Adipose tissue (tissue), 3 donors: ENCODE measurements around the gene ZBTB7C. TPM values are rescaled to one million over a fixed set of nuclear protein-coding genes. Genes with fewer than 3 reads are reported as not detected.

ENCODE experiments used
- H3K27ac ChIP-seq: one replicate; pipeline ENCODE4 v1.5.1; 2013; ENCODE audit warnings: low read depth, low read length
- WGBS, 3 donors: extraction: QIAGEN DNeasy Blood & Tissue Kit; methylation state at CpG; one replicate each; pipeline ENCODE4 v1.1.7; 2013; 5-methylcytosine and 5-hydroxymethylcytosine counted together
- polyA plus RNA-seq, 3 donors: library from polyadenylated mRNA; stranded (reverse); fragments of 200-250 nt; gene quantifications; one replicate each; pipeline ENCODE4 v1.2.3, GENCODE V29; 2013
- donor health status: healthy with polysubstance abuse.
- donor health status: Bipolar disorder and iron deficiency.
- donor health status: healthy.

The ZBTB7C gene
- polyA plus RNA-seq, 3 donors = 0.53 to 5.6 (median 4.8) TPM

GRCh38 chr18:48218285-48219022 lies 190.7 kb downstream of the ZBTB7C start:
- no peak overlapping the region for H3K27ac ChIP-seq
- 95 to 96% (median 95%) methylated on average over 7 of the region's 7 CpGs for WGBS, 3 donors

- no peak overlapping the region for H3K27ac ChIP-seq
- WGBS, 3 donors = 84 to 92% (median 91%) methylated on average over 15 of the region's 15 CpGs
Measured at GRCh38 chr18:48217258-48218250, 191.6 kb downstream of the ZBTB7C start.

GRCh38 chr18:48216639-48217257 lies 192.4 kb downstream of the ZBTB7C start:
- H3K27ac ChIP-seq = no peak overlapping the region
- WGBS, 3 donors = 87 to 90% (median 89%) methylated on average over 9 of the region's 9 CpGs

- H3K27ac ChIP-seq = no peak overlapping the region
- WGBS, 3 donors = 85 to 87% (median 87%) methylated on average over 9 of the region's 9 CpGs
Measured at GRCh38 chr18:48215876-48216638, 193.1 kb downstream of the ZBTB7C start.

- no peak overlapping the region for H3K27ac ChIP-seq
- 91 to 94% (median 93%) methylated on average over 9 of the region's 9 CpGs for WGBS, 3 donors
Measured at GRCh38 chr18:48213791-48214190, 195.4 kb downstream of the ZBTB7C start.

- 25 to 57% (median 43%) methylated on average over 4 of the region's 4 CpGs for WGBS, 3 donors
- no peak overlapping the region for H3K27ac ChIP-seq
Measured at GRCh38 chr18:48208432-48209140, 200.6 kb downstream of the ZBTB7C start.

GRCh38 chr18:48207733-48208132 lies 201.4 kb downstream of the ZBTB7C start:
- WGBS, 3 donors = 94 to 96% (median 95%) methylated on average over 2 of the region's 2 CpGs
- no peak overlapping the region for H3K27ac ChIP-seq

GRCh38 chr18:48206887-48207286 lies 202.3 kb downstream of the ZBTB7C start:
- 91 to 95% (median 94%) methylated on average over 4 of the region's 4 CpGs for WGBS, 3 donors
- H3K27ac ChIP-seq = no peak overlapping the region

- no peak overlapping the region for H3K27ac ChIP-seq
- 83 to 89% (median 86%) methylated on average over 6 of the region's 6 CpGs for WGBS, 3 donors
Measured at GRCh38 chr18:48203961-48204666, 205.1 kb downstream of the ZBTB7C start.

GRCh38 chr18:48203288-48203945 lies 205.8 kb downstream of the ZBTB7C start:
- 90 to 97% (median 92%) methylated on average over 4 of the region's 4 CpGs for WGBS, 3 donors

GRCh38 chr18:48202350-48203260 lies 206.6 kb downstream of the ZBTB7C start:
- 84 to 89% (median 87%) methylated on average over 15 of the region's 15 CpGs for WGBS, 3 donors
- H3K27ac ChIP-seq = no peak overlapping the region

More at GRCh38 chr18:48203288-48203945, 205.8 kb downstream of the ZBTB7C start:
- no peak overlapping the region for H3K27ac ChIP-seq

GRCh38 chr18:48202006-48202348 lies 207.2 kb downstream of the ZBTB7C start:
- WGBS, 3 donors = 86 to 93% (median 89%) methylated on average over 9 of the region's 9 CpGs

GRCh38 chr18:48201337-48202005 lies 207.7 kb downstream of the ZBTB7C start:
- no peak overlapping the region for H3K27ac ChIP-seq
- WGBS, 3 donors = 70 to 81% (median 81%) methylated on average over 10 of the region's 10 CpGs

More at GRCh38 chr18:48202006-48202348, 207.2 kb downstream of the ZBTB7C start:
- no peak overlapping the region for H3K27ac ChIP-seq

- 76 to 90% (median 79%) methylated on average over 11 of the region's 11 CpGs for WGBS, 3 donors
Measured at GRCh38 chr18:48200631-48201336, 208.4 kb downstream of the ZBTB7C start.

More at GRCh38 chr18:48200631-48201336, 208.4 kb downstream of the ZBTB7C start:
- H3K27ac ChIP-seq = no peak overlapping the region
